ENCODE results near the gene HSPB9.

The HSPB9 gene

DNA sequence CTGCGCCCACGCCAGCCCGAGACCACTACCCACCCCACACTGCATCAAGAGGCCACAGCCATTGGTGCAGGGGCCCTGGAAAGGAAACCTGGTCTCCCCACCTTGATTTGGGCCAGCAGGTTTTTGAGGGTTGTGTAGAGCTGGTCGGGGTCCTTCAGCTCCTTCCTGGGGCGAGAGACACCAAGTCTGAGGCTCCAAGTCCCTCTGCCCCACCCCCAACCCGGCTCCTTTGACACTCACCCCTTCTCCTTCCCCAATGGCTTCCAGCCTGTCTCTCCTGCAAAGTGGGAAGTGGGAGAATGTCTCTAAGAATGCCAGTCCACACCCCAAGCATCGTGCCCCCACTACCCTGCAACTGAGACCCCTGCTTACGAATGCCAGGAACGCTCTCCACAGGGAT is 8.5 kb upstream of the HSPB9 start:
- H3K4me3 ChIP-seq (ENCODE audit: low read length): no peak overlapping the region
- H3K9me3 ChIP-seq (ENCODE audit: control insufficient read depth, low read length): no peaks in the 10 kb centered on the region
- H3K4me1 ChIP-seq (ENCODE audit: control insufficient read depth, insufficient read depth, low read length): peaks cover 13% of the 10 kb centered on the region
- no peak overlapping the region for H3K9ac ChIP-seq (ENCODE audit: low read length)
- H3K36me3 ChIP-seq (ENCODE audit: control insufficient read depth, insufficient read depth, low read length, severe bottlenecking): peaks cover 14% of the 10 kb centered on the region
- H3K27me3 ChIP-seq (replicated peaks; ENCODE audit: control insufficient read depth, insufficient read depth, low read length): no peaks in the 10 kb centered on the region
- no peak for DNase-seq (ENCODE audit: low read depth)

DNA sequence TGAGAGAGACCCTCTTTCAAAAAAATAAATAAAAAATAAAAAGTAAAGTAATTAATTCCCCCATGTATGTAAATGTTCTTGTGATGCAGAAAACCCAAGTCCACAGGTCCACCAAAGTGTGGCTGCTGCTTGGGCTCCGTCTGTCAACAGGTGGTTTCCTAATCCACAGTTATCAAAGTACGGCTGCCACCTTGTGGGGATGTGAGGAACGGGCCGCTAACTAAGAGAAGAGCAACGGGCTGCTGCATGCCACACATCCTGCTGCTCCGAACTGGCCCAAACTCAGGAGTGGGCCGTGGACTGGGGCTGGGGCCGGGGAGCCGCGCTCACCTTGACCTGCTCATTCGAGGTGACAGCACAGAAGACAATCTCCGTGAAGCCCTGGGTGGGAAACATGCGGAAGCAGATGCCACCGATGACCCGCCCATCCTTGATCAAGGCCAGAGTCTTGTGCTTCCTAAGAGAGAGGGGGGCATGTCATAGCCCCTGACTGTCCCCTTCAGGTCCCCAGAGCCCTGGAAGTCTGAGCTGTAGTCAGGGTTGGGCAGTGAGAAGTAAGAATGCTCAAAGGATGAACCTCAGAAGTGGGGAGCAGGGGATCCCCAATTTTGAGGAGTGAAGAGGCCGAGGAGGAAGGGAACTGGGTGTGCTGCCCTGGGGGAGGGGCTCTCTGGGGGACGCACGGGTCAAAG is 5.8 kb upstream of the HSPB9 start:
- Histone ChIP-seq H3K9ac (ENCODE audit: low read length) (no peak overlapping the region), H3K27me3 (replicated peaks; ENCODE audit: control insufficient read depth, insufficient read depth, low read length) (no peaks in the 10 kb centered on the region), H3K4me1 (ENCODE audit: control insufficient read depth, insufficient read depth, low read length) (peaks cover 17% of the 10 kb centered on the region), H3K4me3 (ENCODE audit: low read length) (no peak overlapping the region), H3K9me3 (ENCODE audit: control insufficient read depth, low read length) (no peaks in the 10 kb centered on the region), H3K36me3 (ENCODE audit: control insufficient read depth, insufficient read depth, low read length, severe bottlenecking) (peaks cover 14% of the 10 kb centered on the region)
- peak; percentile 91 for DNase-seq (ENCODE audit: low read depth)

DNA sequence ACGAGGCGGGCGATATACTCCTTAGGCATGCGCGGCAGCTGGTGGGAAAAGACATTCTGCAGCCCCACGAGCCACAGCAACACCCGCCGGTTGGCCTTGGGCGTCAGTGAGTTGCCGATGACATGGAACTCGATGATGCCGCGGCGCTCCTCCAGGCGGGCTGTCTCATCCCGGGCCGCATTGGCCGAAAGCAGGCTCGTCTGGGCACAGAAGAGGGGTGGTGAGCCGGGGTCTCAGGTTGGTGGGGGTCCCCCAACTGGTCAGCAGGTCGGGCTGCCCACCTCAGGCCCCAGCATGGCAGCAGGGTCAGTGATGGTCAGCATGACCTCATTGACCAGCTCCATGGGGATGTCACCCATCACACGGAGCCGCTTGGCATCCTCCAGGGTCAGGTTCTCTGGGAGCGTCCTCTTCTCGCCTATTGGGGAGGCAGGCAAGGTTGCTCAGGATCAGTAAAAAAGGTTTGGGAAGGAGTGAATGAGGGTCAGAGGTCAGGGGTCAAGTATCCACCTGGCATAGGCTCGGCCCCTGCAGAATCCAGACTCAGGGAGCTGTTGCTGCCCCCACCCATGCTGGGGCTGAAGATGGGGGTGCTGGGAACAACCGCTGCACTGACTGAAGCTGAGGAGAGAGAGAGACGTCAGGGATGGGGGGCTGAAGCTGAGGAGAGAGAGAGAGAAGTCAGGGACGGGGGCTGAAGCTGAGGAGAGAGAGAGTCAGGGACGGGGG is 5.0 kb upstream of the HSPB9 start:
- H3K27me3 ChIP-seq (replicated peaks; ENCODE audit: control insufficient read depth, insufficient read depth, low read length): no peaks in the 10 kb centered on the region
- no peak for DNase-seq (ENCODE audit: low read depth)

DNA sequence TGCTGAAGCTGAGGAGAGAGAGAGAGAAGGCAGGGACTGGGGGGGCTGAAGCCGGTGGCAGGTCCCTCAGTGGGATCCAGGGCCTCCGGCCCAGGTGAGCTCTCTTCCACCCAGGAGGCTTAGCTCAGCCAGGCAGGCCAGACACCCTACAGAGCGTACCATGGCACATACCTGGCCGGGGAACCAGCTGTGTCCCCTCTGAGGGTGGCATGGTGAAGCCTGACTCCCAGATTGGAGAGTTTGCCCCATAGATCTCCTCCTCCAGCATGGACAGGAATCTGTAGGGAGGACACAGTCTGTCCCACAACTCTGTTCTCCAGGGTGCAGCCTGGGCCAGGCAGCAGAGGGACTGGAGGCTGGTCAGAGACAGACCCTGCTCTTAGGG is 4.5 kb upstream of the HSPB9 start:
- no peak for DNase-seq (ENCODE audit: low read depth)
- Histone ChIP-seq H3K4me3 (ENCODE audit: low read length) (no peak overlapping the region), H3K9me3 (ENCODE audit: control insufficient read depth, low read length) (no peaks in the 10 kb centered on the region), H3K9ac (ENCODE audit: low read length) (no peak overlapping the region), H3K36me3 (ENCODE audit: control insufficient read depth, insufficient read depth, low read length, severe bottlenecking) (peaks cover 14% of the 10 kb centered on the region), H3K4me1 (ENCODE audit: control insufficient read depth, insufficient read depth, low read length) (peaks cover 10% of the 10 kb centered on the region), H3K27me3 (replicated peaks; ENCODE audit: control insufficient read depth, insufficient read depth, low read length) (no peaks in the 10 kb centered on the region)

More for the DNA sequence above, 5.0 kb upstream of the HSPB9 start:
- Histone ChIP-seq H3K9ac (ENCODE audit: low read length) (no peak overlapping the region), H3K4me1 (ENCODE audit: control insufficient read depth, insufficient read depth, low read length) (peaks cover 15% of the 10 kb centered on the region), H3K36me3 (ENCODE audit: control insufficient read depth, insufficient read depth, low read length, severe bottlenecking) (peaks cover 14% of the 10 kb centered on the region), H3K9me3 (ENCODE audit: control insufficient read depth, low read length) (no peaks in the 10 kb centered on the region), H3K4me3 (ENCODE audit: low read length) (no peak overlapping the region)

DNA sequence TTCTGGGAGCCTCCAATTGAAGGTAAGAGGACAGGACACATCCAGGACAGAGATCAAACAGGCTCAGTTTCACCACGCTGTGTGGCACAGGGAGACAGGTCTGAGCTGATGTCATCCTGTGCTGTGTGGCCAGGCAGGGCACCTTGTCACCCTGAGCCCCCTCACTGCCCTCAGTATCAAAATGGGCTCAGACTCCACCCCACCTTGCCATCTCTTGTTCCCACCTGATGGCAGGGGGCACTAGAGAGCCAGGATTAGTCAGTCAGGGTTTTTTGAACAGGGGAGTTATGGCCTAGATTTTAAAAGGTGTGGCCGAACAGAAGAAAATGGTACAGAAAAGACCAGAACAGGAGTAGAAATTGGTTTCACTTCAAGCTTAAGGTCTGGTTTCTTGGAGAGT is 4.1 kb upstream of the HSPB9 start:
- DNase-seq (ENCODE audit: low read depth): peak; percentile 37
- H3K27me3 ChIP-seq (replicated peaks; ENCODE audit: control insufficient read depth, insufficient read depth, low read length): no peaks in the 10 kb centered on the region
- H3K9me3 ChIP-seq (ENCODE audit: control insufficient read depth, low read length): no peaks in the 10 kb centered on the region
- H3K9ac ChIP-seq (ENCODE audit: low read length): no peak overlapping the region
- H3K4me1 ChIP-seq (ENCODE audit: control insufficient read depth, insufficient read depth, low read length): peaks cover 10% of the 10 kb centered on the region
- peaks cover 14% of the 10 kb centered on the region for H3K36me3 ChIP-seq (ENCODE audit: control insufficient read depth, insufficient read depth, low read length, severe bottlenecking)
- H3K4me3 ChIP-seq (ENCODE audit: low read length): no peak overlapping the region

DNA sequence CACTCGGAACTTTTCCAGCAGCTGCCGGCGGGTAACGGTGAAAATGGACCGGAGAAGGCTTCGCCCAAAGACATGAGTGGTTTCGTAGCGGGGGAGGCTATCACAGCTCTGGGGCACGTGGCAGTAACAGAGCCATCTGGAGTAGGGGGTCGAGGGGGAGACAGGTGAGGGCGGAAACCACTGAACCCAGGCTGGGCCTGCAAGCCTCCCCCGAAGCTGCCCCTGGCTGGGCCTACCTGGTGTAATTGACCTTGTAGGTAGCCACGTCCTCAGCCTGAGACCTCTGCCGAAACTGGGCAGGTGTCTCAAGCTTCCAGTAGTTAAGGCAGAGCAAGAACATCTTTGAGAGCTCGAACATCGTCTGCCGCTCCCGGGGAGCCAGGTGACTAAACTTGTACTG is 3.3 kb upstream of the HSPB9 start:
- no peak for DNase-seq (ENCODE audit: low read depth)
- Histone ChIP-seq H3K4me1 (ENCODE audit: control insufficient read depth, insufficient read depth, low read length) (peaks cover 10% of the 10 kb centered on the region), H3K36me3 (ENCODE audit: control insufficient read depth, insufficient read depth, low read length, severe bottlenecking) (peaks cover 15% of the 10 kb centered on the region), H3K4me3 (ENCODE audit: low read length) (no peak overlapping the region), H3K9me3 (ENCODE audit: control insufficient read depth, low read length) (no peaks in the 10 kb centered on the region), H3K27me3 (replicated peaks; ENCODE audit: control insufficient read depth, insufficient read depth, low read length) (no peaks in the 10 kb centered on the region), H3K9ac (ENCODE audit: low read length) (no peak overlapping the region)

DNA sequence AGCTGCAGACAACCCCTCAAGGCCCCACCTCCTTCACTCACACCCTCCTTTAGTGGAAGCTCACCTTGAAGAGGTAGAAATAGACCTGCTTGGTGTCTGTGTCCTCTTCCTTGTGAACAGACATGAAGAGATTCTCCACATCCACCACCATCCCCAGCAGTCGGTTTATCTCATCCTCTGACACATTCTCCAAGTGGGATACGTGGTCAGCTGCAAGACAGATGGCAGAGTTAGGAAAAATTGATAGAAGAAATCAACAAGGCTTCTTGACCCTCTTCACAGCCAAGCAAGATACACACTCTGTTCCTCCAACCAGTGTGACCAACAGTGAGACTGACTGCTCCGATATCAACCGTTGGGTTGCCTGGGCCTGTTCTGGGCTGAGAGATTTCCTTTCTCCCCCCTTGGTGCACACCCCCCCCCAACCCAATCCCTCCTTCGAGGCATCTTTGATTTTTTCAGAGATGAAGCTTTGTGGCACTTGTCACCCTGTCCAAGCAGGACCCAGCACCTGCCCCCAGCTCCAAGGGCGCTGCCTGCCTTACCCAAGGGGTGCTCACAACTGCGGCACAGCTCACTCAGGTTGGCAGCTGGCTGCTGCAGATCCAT is 2.3 kb upstream of the HSPB9 start:
- Histone ChIP-seq H3K36me3 (ENCODE audit: control insufficient read depth, insufficient read depth, low read length, severe bottlenecking) (peaks cover 24% of the 10 kb centered on the region), H3K9me3 (ENCODE audit: control insufficient read depth, low read length) (no peaks in the 10 kb centered on the region), H3K4me3 (ENCODE audit: low read length) (peak overlapping the region; percentile 64), H3K4me1 (ENCODE audit: control insufficient read depth, insufficient read depth, low read length) (peaks cover 10% of the 10 kb centered on the region), H3K9ac (ENCODE audit: low read length) (peak overlapping the region; percentile 41), H3K27me3 (replicated peaks; ENCODE audit: control insufficient read depth, insufficient read depth, low read length) (no peaks in the 10 kb centered on the region)
- DNase-seq (ENCODE audit: low read depth): no peak

DNA sequence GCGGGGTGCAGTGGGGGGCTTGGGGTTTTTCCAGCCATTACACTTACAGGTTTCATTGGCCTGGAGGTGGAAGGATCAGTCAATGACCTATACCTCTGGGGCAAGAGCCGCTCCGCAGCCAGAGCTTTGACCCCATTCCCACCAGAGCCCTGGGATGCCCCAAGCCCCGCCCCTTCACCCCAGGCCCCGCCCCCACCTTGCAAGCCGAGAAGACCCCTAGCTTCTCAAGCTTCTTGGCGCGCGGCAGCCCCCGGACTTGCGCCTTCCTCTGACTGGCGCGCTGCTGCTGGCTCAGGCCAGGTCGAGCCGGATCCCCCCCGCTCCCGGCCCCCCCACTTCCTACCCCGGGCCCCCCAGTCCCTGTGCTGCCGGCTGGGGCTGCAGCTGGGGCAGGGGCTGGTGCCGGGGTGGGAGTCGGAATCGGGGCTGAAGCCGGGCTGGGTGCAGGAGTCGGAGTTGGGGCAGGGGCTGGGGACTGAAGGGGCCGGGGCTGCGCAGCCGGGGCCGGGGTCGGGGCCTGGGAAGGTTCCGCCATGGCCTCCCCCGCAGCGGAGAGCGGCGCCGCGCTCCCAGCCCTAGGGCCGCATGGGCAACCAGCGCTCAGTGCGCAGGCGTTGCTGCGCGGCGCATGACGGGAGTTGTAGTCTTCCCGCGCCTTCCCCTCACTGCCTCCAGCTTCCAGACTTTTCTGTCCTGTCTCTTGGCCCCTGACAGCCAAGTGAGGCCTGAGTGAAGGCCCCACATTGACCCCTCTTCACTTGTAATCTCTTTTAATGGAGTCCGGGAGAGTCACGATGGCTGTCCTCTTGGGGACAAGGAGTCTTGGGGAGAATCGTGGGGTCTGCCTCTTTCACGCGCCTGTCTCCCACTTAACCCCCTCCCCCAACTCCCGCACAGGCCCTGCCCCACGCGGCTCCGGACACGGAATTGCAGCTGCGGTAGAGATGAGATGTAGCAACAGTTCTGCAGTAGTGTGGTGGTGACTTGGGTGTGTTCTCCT is 1.5 kb upstream of the HSPB9 start, which contains the start of gene KAT2A:
TSS of gene KAT2A (minus strand) at position 598 of the 1,000 bp plus-strand sequence. CDS start at position 535, 63 bp downstream.
- peaks cover 28% of the 10 kb centered on the region for H3K36me3 ChIP-seq (ENCODE audit: control insufficient read depth, insufficient read depth, low read length, severe bottlenecking)
- H3K9me3 ChIP-seq (ENCODE audit: control insufficient read depth, low read length): no peaks in the 10 kb centered on the region
- no peaks in the 10 kb centered on the region for H3K27me3 ChIP-seq (replicated peaks; ENCODE audit: control insufficient read depth, insufficient read depth, low read length)
- H3K9ac ChIP-seq (ENCODE audit: low read length): peak within 1 kb of the TSS; percentile 70
- DNase-seq (ENCODE audit: low read depth): peak; percentile 93
- peaks cover 10% of the 10 kb centered on the region for H3K4me1 ChIP-seq (ENCODE audit: control insufficient read depth, insufficient read depth, low read length)
- peak within 1 kb of the TSS; percentile 64 for H3K4me3 ChIP-seq (ENCODE audit: low read length)

DNA sequence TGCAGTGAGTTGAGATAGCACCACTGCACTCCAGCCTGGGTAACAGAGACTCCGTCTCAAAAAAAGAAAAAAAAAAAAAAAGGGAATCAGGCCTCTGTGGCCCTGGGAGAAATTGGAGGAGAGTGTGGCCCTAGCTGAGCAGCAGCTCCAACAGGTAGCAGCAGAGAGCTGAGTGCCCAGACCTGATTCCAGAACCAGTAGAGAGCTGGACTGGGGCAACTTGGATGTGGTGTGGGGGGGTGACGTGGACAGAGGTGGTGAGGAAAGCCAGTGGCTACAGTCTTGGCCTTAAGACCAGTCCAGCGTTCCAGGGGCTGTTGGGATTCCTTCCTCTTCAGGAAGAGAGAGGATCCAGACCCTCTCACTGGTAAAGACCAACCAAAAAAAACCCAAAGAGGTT is 1.7 kb downstream of the HSPB9 start:
- no peak overlapping the region for H3K4me3 ChIP-seq (ENCODE audit: low read length)

DNA sequence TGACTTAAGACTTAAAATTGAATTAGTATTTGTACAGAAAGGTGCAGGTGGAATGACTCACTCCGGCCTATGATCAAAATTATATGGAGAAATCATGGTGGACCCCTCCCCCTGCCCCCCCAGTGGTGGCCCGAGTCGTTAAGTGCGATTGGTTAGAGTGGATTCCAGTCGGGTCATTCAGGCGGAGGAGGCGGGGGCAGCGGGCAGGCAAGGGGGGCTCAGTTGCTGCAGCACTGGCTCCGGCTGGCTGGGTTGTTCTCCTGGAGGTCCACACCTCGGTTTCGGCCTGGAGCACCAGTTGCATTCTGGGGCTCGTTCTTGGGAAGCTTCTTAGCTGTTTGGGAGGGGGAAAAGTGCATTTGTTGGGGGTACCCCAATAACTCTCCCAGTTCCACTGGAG is 3.0 kb downstream of the HSPB9 start:
- Histone ChIP-seq H3K4me3 (ENCODE audit: low read length) (no peak overlapping the region), H3K36me3 (ENCODE audit: control insufficient read depth, insufficient read depth, low read length, severe bottlenecking) (peaks cover 60% of the 10 kb centered on the region)

More for the DNA sequence above, 1.7 kb downstream of the HSPB9 start:
- Histone ChIP-seq H3K4me1 (ENCODE audit: control insufficient read depth, insufficient read depth, low read length) (peaks cover 10% of the 10 kb centered on the region), H3K36me3 (ENCODE audit: control insufficient read depth, insufficient read depth, low read length, severe bottlenecking) (peaks cover 49% of the 10 kb centered on the region), H3K27me3 (replicated peaks; ENCODE audit: control insufficient read depth, insufficient read depth, low read length) (no peaks in the 10 kb centered on the region), H3K9ac (ENCODE audit: low read length) (no peak overlapping the region), H3K9me3 (ENCODE audit: control insufficient read depth, low read length) (no peaks in the 10 kb centered on the region)
- DNase-seq (ENCODE audit: low read depth): no peak

More for the DNA sequence above, 3.0 kb downstream of the HSPB9 start:
- H3K9me3 ChIP-seq (ENCODE audit: control insufficient read depth, low read length): no peaks in the 10 kb centered on the region
- DNase-seq (ENCODE audit: low read depth): no peak
- H3K4me1 ChIP-seq (ENCODE audit: control insufficient read depth, insufficient read depth, low read length): peaks cover 5% of the 10 kb centered on the region
- H3K9ac ChIP-seq (ENCODE audit: low read length): no peak overlapping the region
- no peaks in the 10 kb centered on the region for H3K27me3 ChIP-seq (replicated peaks; ENCODE audit: control insufficient read depth, insufficient read depth, low read length)
